ENCODE data around the gene RSPH6A. TPM values are rescaled to one million over a fixed set of nuclear protein-coding genes. Genes with fewer than 3 reads are reported as not detected.
A peak's percentile ranks its signal among the peaks of the same experiment; 100 is the strongest.

Gene RSPH6A
- total RNA-seq, 2 donors from 2014 or later, result 0.12 TPM; not detected in 1

DNA sequence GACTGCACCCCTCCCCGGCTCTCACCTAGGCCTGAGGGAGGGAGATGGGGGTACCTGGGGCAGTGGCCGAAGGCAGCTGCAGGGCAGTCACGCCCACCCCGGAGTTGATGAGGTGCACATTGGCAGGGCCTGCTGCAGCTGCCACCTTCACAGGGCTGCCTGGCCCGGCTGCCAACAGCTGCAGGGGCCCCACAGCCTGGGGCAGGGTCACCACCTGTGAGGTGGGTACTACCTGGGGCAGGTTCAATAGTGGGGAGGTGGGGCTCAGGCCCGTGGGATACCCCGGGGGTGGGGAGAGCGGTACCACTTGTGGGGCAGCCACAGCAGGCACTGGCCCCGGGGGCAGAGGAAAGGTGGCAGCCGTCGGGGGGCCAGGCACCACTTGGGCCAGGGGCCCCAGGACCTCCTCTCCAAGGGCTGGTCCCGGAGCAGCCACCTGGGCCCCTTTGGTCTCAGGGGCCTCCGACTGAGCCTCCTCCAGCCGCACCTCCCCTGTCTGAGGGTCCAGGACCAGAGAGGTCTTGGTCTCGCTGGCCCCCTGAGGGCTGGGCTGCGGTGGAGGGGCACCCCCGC lies 48.7 kb downstream of the RSPH6A start:
- H3K27ac ChIP-seq, result peak overlapping the region; percentile 97
- H3K27me3 ChIP-seq, result no peaks in the 10 kb centered on the region
- TF ChIP-seq, protein P1, sequence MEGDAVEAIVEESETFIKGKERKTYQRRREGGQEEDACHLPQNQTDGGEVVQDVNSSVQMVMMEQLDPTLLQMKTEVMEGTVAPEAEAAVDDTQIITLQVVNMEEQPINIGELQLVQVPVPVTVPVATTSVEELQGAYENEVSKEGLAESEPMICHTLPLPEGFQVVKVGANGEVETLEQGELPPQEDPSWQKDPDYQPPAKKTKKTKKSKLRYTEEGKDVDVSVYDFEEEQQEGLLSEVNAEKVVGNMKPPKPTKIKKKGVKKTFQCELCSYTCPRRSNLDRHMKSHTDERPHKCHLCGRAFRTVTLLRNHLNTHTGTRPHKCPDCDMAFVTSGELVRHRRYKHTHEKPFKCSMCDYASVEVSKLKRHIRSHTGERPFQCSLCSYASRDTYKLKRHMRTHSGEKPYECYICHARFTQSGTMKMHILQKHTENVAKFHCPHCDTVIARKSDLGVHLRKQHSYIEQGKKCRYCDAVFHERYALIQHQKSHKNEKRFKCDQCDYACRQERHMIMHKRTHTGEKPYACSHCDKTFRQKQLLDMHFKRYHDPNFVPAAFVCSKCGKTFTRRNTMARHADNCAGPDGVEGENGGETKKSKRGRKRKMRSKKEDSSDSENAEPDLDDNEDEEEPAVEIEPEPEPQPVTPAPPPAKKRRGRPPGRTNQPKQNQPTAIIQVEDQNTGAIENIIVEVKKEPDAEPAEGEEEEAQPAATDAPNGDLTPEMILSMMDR (IDR thresholded peaks at IDR 0.05), result no peak
- H3K9me3 ChIP-seq, result no peaks in the 10 kb centered on the region
- H3K36me3 ChIP-seq, result no peaks in the 10 kb centered on the region
- DNase-seq, result no peak
- intact Hi-C loops (cut with DNase I), result loop anchor here (5.0 kb wide), 2 partner anchors 49 to 74 kb away; partner anchors contain the start of genes QPCTL and SNRPD2
- peak overlapping the region in 1 of 2 donors; percentile 95 for H3K9ac ChIP-seq (ENCODE audit: low read depth in 2 of 2, low read length in 2 of 2)
- H3K4me1 ChIP-seq, result peaks cover 8% of the 10 kb centered on the region
- peak overlapping the region; percentile 77 for H3K4me3 ChIP-seq

DNA sequence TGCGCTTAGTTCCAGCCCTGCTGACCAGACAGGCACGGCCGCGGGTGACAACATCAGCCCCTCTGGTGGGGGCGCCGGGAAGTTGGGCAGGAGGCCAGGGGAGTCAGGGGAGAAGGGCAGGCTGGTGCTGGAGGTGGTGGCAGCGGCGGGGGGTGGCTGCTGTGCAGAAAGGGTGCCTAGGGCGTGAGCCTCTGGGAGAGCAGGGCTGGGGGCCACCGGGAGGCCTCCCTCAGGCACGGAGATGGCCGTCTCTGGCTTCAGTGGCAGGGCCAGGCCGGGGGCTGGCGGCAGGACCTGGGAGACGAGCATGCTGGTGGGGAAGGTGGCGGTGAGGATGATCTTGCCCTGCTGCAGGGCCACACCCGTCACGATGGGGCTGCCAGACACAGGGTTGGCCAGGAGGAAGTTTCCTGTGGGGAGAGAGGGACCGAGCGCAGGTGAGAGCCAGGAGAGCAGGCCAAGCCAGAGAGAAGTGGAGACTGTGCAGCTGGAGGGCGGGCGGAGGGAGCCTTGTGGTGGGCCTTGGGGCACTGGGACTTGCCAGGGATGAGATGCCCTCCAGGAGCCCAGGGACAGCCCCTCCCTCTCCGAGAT lies 49.3 kb downstream of the RSPH6A start:
- H3K27ac ChIP-seq, result no peak overlapping the region
- no peaks in the 10 kb centered on the region for H3K36me3 ChIP-seq
- no peak overlapping the region for H3K4me3 ChIP-seq
- intact Hi-C loops (cut with DNase I), result loop anchor here (5.0 kb wide), 2 partner anchors 48 to 73 kb away; partner anchors contain the start of genes QPCTL and SNRPD2
- no peaks in the 10 kb centered on the region for H3K9me3 ChIP-seq
- no peak for DNase-seq
- peak overlapping the region in 1 of 2 donors; percentile 24 for H3K9ac ChIP-seq (ENCODE audit: low read depth in 2 of 2, low read length in 2 of 2)
- TF ChIP-seq, protein P1 (IDR thresholded peaks at IDR 0.05), result no peak
- no peaks in the 10 kb centered on the region for H3K27me3 ChIP-seq
- peaks cover 8% of the 10 kb centered on the region for H3K4me1 ChIP-seq

DNA sequence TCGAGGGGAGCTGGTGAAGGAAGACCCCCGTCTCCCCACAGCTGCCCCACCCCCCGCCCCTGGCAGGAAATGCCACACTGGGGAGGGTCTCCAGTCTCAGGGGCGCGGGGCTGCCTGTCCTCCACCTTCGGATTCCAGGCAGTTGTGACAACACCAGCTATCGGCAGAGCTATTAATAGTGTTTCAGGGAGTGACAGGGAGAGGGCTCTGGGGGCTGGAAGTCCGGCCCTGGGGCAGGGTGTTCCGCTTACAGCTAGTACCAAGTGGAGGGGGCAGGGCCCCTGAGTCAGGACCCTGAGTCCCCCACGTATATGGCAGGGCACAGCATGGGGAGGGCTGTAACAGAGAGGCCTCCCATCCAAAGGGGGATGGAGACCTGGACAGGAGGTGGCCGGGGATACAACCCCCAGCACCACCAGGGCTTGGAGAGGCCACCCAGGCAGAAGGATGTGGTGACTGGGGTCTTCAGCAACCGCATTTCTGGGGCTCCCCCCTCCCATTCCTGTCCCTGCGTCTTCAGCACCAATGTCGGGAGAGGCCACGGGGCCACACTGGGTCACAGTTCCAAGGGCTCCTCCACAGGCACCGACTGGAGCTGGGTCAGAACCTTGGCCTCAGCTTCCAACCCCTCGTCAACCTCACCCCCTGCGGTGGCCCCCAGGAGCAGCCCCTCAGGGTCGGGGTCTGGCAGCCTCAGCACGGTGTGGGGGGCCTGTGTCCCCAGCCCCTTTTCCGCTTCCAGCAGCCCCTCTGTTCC lies 50.0 kb downstream of the RSPH6A start:
- no peaks in the 10 kb centered on the region for H3K36me3 ChIP-seq
- no peaks in the 10 kb centered on the region for H3K9me3 ChIP-seq
- no peak overlapping the region for H3K27ac ChIP-seq
- TF ChIP-seq, protein P1 (IDR thresholded peaks at IDR 0.05), result no peak
- no peaks in the 10 kb centered on the region for H3K27me3 ChIP-seq
- H3K9ac ChIP-seq (ENCODE audit: low read depth in 2 of 2, low read length in 2 of 2), result peak overlapping the region in 1 of 2 donors; percentile 24
- intact Hi-C loops (cut with DNase I), result loop anchor here (5.0 kb wide), 2 partner anchors 48 to 73 kb away; partner anchors contain the start of genes QPCTL and SNRPD2
- no peak for DNase-seq
- no peak overlapping the region for H3K4me3 ChIP-seq
- peaks cover 8% of the 10 kb centered on the region for H3K4me1 ChIP-seq

DNA sequence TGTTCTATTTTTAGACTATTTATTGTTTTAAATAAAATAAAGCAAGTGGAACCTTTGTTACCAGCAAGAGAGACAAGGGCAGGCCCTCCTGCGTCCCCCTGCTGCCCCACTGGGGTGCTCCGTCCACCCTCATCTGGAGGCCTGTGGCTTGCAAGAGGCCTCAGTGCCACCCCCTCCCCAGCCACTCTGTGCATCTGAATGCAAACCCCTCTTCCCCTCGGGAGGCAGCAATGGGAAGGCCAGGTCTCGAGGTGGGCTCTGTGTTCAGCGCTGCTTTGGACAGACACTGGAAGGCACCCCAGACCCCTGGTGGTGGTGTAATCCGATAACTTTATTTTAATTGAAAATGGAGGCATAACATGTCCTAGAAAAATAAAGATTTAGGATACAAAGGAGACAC lies 50.6 kb downstream of the RSPH6A start:
- intact Hi-C loops (cut with DNase I), result no loop called here
- Histone ChIP-seq H3K4me1 (peaks cover 8% of the 10 kb centered on the region), H3K9ac (ENCODE audit: low read depth in 2 of 2, low read length in 2 of 2) (no peak overlapping the region), H3K4me3 (no peak overlapping the region), H3K27me3 (no peaks in the 10 kb centered on the region), H3K36me3 (no peaks in the 10 kb centered on the region), H3K9me3 (no peaks in the 10 kb centered on the region), H3K27ac (no peak overlapping the region)
- TF ChIP-seq, protein P1 (IDR thresholded peaks at IDR 0.05), result no peak
- no peak for DNase-seq

DNA sequence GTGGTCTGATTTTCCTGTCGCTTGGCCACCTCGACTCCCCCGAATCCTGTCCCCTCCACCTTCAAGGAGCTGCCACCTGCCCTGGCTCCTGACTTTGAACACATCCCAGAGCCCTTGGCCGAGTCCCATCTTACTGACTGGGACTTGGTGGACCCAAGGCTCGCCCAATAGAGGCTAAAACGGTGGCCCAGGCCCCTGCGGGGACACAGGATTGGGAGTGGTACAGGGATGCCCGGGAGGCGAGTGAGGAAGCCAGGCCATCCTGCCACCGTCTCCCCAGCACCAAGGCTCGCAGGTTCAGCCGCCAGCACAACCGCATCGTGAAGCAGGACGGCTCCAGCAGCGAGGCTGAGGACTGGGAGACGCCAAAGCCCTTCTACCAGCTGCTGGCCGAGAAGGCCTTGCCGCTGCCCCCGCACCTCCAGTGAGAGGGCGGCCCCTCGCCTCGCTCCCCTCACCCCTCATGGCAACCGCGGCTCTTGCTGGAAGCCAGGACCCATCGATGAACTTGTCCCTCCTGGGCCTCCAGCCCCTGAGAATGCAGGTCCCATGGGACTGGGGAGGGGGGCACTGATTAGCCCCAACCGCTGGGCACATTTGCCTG lies 51.3 kb downstream of the RSPH6A start:
- Histone ChIP-seq H3K4me1 (peaks cover 8% of the 10 kb centered on the region), H3K9ac (ENCODE audit: low read depth in 2 of 2, low read length in 2 of 2) (no peak overlapping the region), H3K27ac (no peak overlapping the region), H3K27me3 (no peaks in the 10 kb centered on the region), H3K9me3 (no peaks in the 10 kb centered on the region), H3K36me3 (no peaks in the 10 kb centered on the region), H3K4me3 (no peak overlapping the region)
- intact Hi-C loops (cut with DNase I), result no loop called here
- DNase-seq, result no peak
- TF ChIP-seq, protein P1 (IDR thresholded peaks at IDR 0.05), result no peak

Measured in colonic mucosa (tissue), 4 donors.